ENCODE measurements around the gene SUCO. TPM values are rescaled to one million over a fixed set of nuclear protein-coding genes. Genes with fewer than 3 reads are reported as not detected.

Gene SUCO
- total RNA-seq, 1 experiment from 2014 or later = 37.4 TPM

- ATAC-seq (no peak), DNase-seq (ENCODE audit: low spot score) (no peak)
- ChIA-PET POLR2A (no interaction called here), CTCF (no interaction called here)
- no peak overlapping the region for H3K4me3 Mint-ChIP-seq
- peaks cover 39% of the 10 kb centered on the region for H3K9me3 Mint-ChIP-seq
- H3K27me3 Mint-ChIP-seq (ENCODE audit: low read depth) = no peaks in the 10 kb centered on the region
- no peak overlapping the region for H3K27ac Mint-ChIP-seq
- peaks cover 7% of the 10 kb centered on the region for H3K36me3 Mint-ChIP-seq
- H3K4me1 Mint-ChIP-seq = peaks cover 4% of the 10 kb centered on the region
- no peak for TF ChIP-seq SMAD3 (CRISPR knock-in tag; IDR thresholded peaks at IDR 0.05; ENCODE audit: borderline replicate concordance)
- no peak for TF ChIP-seq E2F4 (CRISPR knock-in tag; IDR thresholded peaks at IDR 0.05; ENCODE audit: borderline replicate concordance, low read depth)
- no peak for TF ChIP-seq RORB (CRISPR knock-in tag; IDR thresholded peaks at IDR 0.05)
- no peak for TF ChIP-seq ARID4B (CRISPR knock-in tag; IDR thresholded peaks at IDR 0.05; ENCODE audit: borderline replicate concordance)
- no peak for TF ChIP-seq ZNF423 (CRISPR knock-in tag; IDR thresholded peaks at IDR 0.05)
- TF ChIP-seq NR1H2 (CRISPR knock-in tag; IDR thresholded peaks at IDR 0.05) = no peak
- TF ChIP-seq ERG (CRISPR knock-in tag; IDR thresholded peaks at IDR 0.05) = no peak
- no peak for TF ChIP-seq ZNF416 (CRISPR knock-in tag; IDR thresholded peaks at IDR 0.05)
- no peak for TF ChIP-seq STAT6 (CRISPR knock-in tag; conservative IDR thresholded peaks at IDR 0.05; ENCODE audit: low read depth)
- TF ChIP-seq PRRX2 (CRISPR knock-in tag; IDR thresholded peaks at IDR 0.05) = no peak
- no peak for TF ChIP-seq ELF4 (CRISPR knock-in tag; IDR thresholded peaks at IDR 0.05; ENCODE audit: low read depth)
- no peak for TF ChIP-seq JAZF1 (CRISPR knock-in tag; IDR thresholded peaks at IDR 0.05)
- no peak for TF ChIP-seq ZSCAN18 (CRISPR knock-in tag; IDR thresholded peaks at IDR 0.05)
- TF ChIP-seq CBFB (CRISPR knock-in tag; IDR thresholded peaks at IDR 0.05; ENCODE audit: low read depth) = no peak
- no peak for TF ChIP-seq ZNF512 (CRISPR knock-in tag; IDR thresholded peaks at IDR 0.05; ENCODE audit: borderline replicate concordance)
These were observed 96.2 kb downstream of the SUCO start for GRCh38 chr1:172629170-172629569.

Data from WTC11 (cell line).